NCI-H187 treated with DMSO at 0.1 percent for 48 hours (cell line): ENCODE measurements around the gene MTOR.

Source experiments
- DNase-seq: peaks from one replicate; lab custom pipeline; 2025; lab: John Stamatoyannopoulos, UW

MTOR gene

DNA sequence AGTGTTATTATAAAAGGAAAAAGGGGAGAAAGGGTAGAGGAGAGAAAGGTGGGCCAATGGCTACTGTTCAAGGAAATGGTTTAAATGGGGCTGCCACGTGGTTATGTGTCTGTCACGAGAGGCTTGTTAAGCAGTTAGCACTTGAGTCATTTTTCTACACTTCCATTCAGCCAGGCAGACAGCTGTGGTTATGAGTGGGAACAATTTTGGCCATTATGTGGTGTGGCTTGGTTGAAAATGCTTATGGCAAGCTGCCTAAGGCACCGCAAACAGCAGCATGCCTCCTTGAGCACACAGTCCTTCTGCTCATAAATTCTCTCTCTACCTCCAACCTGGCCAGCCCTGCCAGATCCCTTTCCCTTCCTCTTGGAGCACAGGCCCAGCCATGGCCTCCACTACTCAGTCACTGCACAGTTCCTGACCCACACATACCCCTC, 199.4 kb downstream of the MTOR start:
- DNase-seq: peak; percentile 54

- DNase-seq: no peak
These were observed 200.5 kb downstream of the MTOR start for GRCh38 chr1:11061652-11062365.

GRCh38 chr1:11059968-11060830, 202.2 kb downstream of the MTOR start, which contains the start of gene SRM:
Gene SRM, minus strand, starts transcription at chr1:11060018. Its CDS starts 75 bp downstream, at chr1:11059943.
- DNase-seq: peak; percentile 27

- no peak for DNase-seq
These were observed 203.0 kb downstream of the MTOR start for GRCh38 chr1:11059155-11059967.

DNA sequence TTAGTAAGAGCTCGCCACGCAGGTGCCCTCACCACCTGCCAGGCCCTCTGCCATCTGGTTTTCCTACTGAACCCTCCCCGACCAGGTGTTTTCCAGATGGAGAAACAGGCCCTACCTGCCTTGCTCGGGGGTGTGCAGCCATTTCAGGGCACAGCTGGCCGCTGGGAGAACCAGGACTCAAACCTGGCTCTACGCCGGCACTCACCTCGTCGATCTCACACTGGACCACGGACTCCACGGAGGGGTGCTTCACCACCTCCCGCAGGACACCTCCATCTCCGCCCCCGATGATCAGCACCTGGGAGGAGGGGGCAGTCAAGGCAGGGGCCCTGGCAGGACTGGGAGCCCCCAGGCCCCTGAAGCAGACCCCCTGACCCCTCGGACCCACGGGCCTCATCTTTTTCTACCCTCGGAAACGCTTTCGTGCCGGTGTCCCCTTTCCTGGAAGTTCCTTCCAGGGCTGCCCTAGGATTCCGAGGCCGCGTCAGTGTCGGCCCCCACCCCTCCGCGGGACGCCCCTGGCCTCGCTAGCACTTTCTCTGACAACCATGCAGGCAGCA, 203.7 kb downstream of the MTOR start:
- DNase-seq: no peak

- DNase-seq: no peak
These were observed 204.3 kb downstream of the MTOR start for GRCh38 chr1:11058026-11058425.

- DNase-seq: no peak
These were observed 204.9 kb downstream of the MTOR start for GRCh38 chr1:11057477-11057876.
